GM23248 (cell line): ENCODE measurements around the gene NPSR1.

Experiments
- EZH2 ChIP-seq: fragments of 200-600 bp; sonication (generic); IDR thresholded peaks from 2 replicates; pipeline ENCODE4 v1.6.1; 2018; ENCODE audit warnings: antibody characterized with exemption, mild to moderate bottlenecking; ENCODE audit not compliant: insufficient read depth, poor library complexity, severe bottlenecking
- EZH2phosphoT487 ChIP-seq: fragments of 200-600 bp; sonication (generic); IDR thresholded peaks from 2 replicates; pipeline ENCODE4 v1.6.1; 2018; ENCODE audit warnings: antibody characterized with exemption, moderate library complexity, mild to moderate bottlenecking, low read depth; ENCODE audit not compliant: insufficient read depth

- TF ChIP-seq EZH2, result no peak
- no peak for TF ChIP-seq EZH2phosphoT487
Observed at GRCh38 chr7:34709771-34710170, 51.8 kb downstream of the NPSR1 start.
